DOHH2 (cell line): ENCODE measurements around the gene PPP3CA.

Experiments used
- H3F3A ChIP-seq: fragments of 200-600 bp; sonication (generic), shearing (Covaris generic); 2 replicates; pipeline ENCODE4 v1.6.0; 2016; ENCODE audit warnings: antibody characterized with exemption, mild to moderate bottlenecking; ENCODE audit not compliant: control insufficient read depth, insufficient read depth
- H3K27ac ChIP-seq: fragments of 200-600 bp; sonication (generic); 2 replicates; pipeline ENCODE4 v1.5.1; 2014; ENCODE audit warnings: low read depth, mild to moderate bottlenecking, low read length, moderate library complexity
- H3K27me3 ChIP-seq: fragments of 200-600 bp; sonication (generic); 2 replicates; pipeline ENCODE4 v1.6.1; 2014; ENCODE audit warnings: mild to moderate bottlenecking, low read length, mixed read lengths; ENCODE audit not compliant: control insufficient read depth
- H3K36me3 ChIP-seq: fragments of 200-600 bp; sonication (generic); 2 replicates; pipeline ENCODE4 v1.6.1; 2014; ENCODE audit warnings: mild to moderate bottlenecking, low read length, moderate library complexity, mixed read lengths; ENCODE audit not compliant: control insufficient read depth
- H3K4me1 ChIP-seq: fragments of 200-600 bp; sonication (generic); 2 replicates; pipeline ENCODE4 v1.6.1; 2014; ENCODE audit warnings: mild to moderate bottlenecking, low read length, mixed read lengths; ENCODE audit not compliant: control insufficient read depth
- H3K4me2 ChIP-seq: fragments of 200-600 bp; sonication (generic); 2 replicates; pipeline ENCODE4 v1.6.0; 2014; ENCODE audit warnings: mild to moderate bottlenecking, low read length, moderate library complexity
- H3K4me3 ChIP-seq: fragments of 200-600 bp; sonication (generic); 2 replicates; pipeline ENCODE4 v1.5.1; 2014; ENCODE audit warnings: mild to moderate bottlenecking, low read length, mixed read lengths
- H3K79me2 ChIP-seq: fragments of 200-600 bp; sonication (generic); 2 replicates; pipeline ENCODE4 v1.6.1; 2014; ENCODE audit warnings: mild to moderate bottlenecking, low read length, mixed read lengths; ENCODE audit not compliant: control insufficient read depth
- H3K9me2 ChIP-seq: fragments of 200-600 bp; sonication (generic); replicated peaks from 2 replicates; pipeline ENCODE4 v1.6.1; 2014; ENCODE audit warnings: mild to moderate bottlenecking, low read length, mixed read lengths; ENCODE audit not compliant: control insufficient read depth
- H3K9me3 ChIP-seq: fragments of 200-600 bp; sonication (generic); 2 replicates; pipeline ENCODE4 v1.6.1; 2014; ENCODE audit warnings: antibody characterized with exemption, low read length, mixed read lengths; ENCODE audit not compliant: control insufficient read depth, insufficient read depth
- H4K20me1 ChIP-seq: fragments of 200-600 bp; sonication (generic); 2 replicates; pipeline ENCODE4 v1.6.0; 2014; ENCODE audit warnings: low read depth, mild to moderate bottlenecking, antibody characterized with exemption, low read length, moderate library complexity; ENCODE audit not compliant: control insufficient read depth, insufficient read depth
- CTCF ChIP-seq: fragments of 200-600 bp; sonication (generic); IDR thresholded peaks from one replicate; pipeline ENCODE4 v1.5.1; 2014; ENCODE audit warnings: antibody characterized with exemption, mild to moderate bottlenecking, low read depth, low read length; ENCODE audit not compliant: poor library complexity, severe bottlenecking
- EZH2phosphoT487 ChIP-seq: fragments of 200-600 bp; sonication (generic); IDR thresholded peaks from 2 replicates; pipeline ENCODE4 v1.6.1; 2017; ENCODE audit warnings: borderline replicate concordance, mild to moderate bottlenecking, antibody characterized with exemption, low read length, moderate library complexity, mixed read lengths

Gene PPP3CA

GRCh38 chr4:101009471-101009870, 337.9 kb downstream of the PPP3CA start:
- Histone ChIP-seq H3K4me2 (no peak overlapping the region), H3K27me3 (no peaks in the 10 kb centered on the region), H3K4me3 (no peak overlapping the region), H4K20me1 (no peaks in the 10 kb centered on the region), H3K79me2 (no peaks in the 10 kb centered on the region), H3K9me2 (no peaks in the 10 kb centered on the region), H3K27ac (no peak overlapping the region), H3K36me3 (no peaks in the 10 kb centered on the region), H3K4me1 (peaks cover 6% of the 10 kb centered on the region), H3K9me3 (no peaks in the 10 kb centered on the region), H3F3A (no peaks in the 10 kb centered on the region)
- TF ChIP-seq EZH2phosphoT487 (no peak), CTCF (no peak)

- no peaks in the 10 kb centered on the region for H3K27me3 ChIP-seq
- H3K79me2 ChIP-seq, result no peaks in the 10 kb centered on the region
- no peak overlapping the region for H3K4me2 ChIP-seq
- H3K4me3 ChIP-seq, result no peak overlapping the region
- TF ChIP-seq EZH2phosphoT487, result no peak
- no peak for TF ChIP-seq CTCF
- no peak overlapping the region for H3K27ac ChIP-seq
- no peaks in the 10 kb centered on the region for H3K4me1 ChIP-seq
- no peaks in the 10 kb centered on the region for H3F3A ChIP-seq
- no peaks in the 10 kb centered on the region for H3K9me2 ChIP-seq
- no peaks in the 10 kb centered on the region for H4K20me1 ChIP-seq
- H3K36me3 ChIP-seq, result no peaks in the 10 kb centered on the region
- no peaks in the 10 kb centered on the region for H3K9me3 ChIP-seq
These were observed 338.8 kb downstream of the PPP3CA start for GRCh38 chr4:101008503-101008902.

GRCh38 chr4:101005659-101006058, 341.7 kb downstream of the PPP3CA start:
- no peak overlapping the region for H3K4me3 ChIP-seq
- H3K36me3 ChIP-seq, result no peaks in the 10 kb centered on the region
- TF ChIP-seq CTCF (no peak), EZH2phosphoT487 (no peak)
- H3K4me2 ChIP-seq, result no peak overlapping the region
- H3K79me2 ChIP-seq, result no peaks in the 10 kb centered on the region
- H3K4me1 ChIP-seq, result no peaks in the 10 kb centered on the region
- H3K27me3 ChIP-seq, result no peaks in the 10 kb centered on the region
- no peaks in the 10 kb centered on the region for H4K20me1 ChIP-seq
- no peak overlapping the region for H3K27ac ChIP-seq
- no peaks in the 10 kb centered on the region for H3K9me2 ChIP-seq
- H3K9me3 ChIP-seq, result no peaks in the 10 kb centered on the region
- no peaks in the 10 kb centered on the region for H3F3A ChIP-seq

- H3K4me1 ChIP-seq, result no peaks in the 10 kb centered on the region
- no peak overlapping the region for H3K4me3 ChIP-seq
- no peak for TF ChIP-seq CTCF
- TF ChIP-seq EZH2phosphoT487, result no peak
- no peaks in the 10 kb centered on the region for H3K9me3 ChIP-seq
- no peaks in the 10 kb centered on the region for H3K79me2 ChIP-seq
- H3K4me2 ChIP-seq, result no peak overlapping the region
- no peaks in the 10 kb centered on the region for H3K9me2 ChIP-seq
- no peaks in the 10 kb centered on the region for H3K27me3 ChIP-seq
- no peaks in the 10 kb centered on the region for H3K36me3 ChIP-seq
- H3K27ac ChIP-seq, result no peak overlapping the region
- no peaks in the 10 kb centered on the region for H4K20me1 ChIP-seq
- H3F3A ChIP-seq, result no peaks in the 10 kb centered on the region
These were observed 346.8 kb downstream of the PPP3CA start for GRCh38 chr4:101000496-101000895.
